B cell (primary cell): ENCODE measurements around the gene DNASE2. TPM values are rescaled to one million over a fixed set of nuclear protein-coding genes. Genes with fewer than 3 reads are reported as not detected.

Source experiments
- ATAC-seq: fragments of 200-7000 bp; cut with Tn5 transposase; one replicate; pipeline ENCODE4 v1.10.0; 2021; ENCODE audit warnings: low read depth, mild to moderate bottlenecking, moderate number of reproducible peaks, moderate library complexity
- CTCF ChIA-PET: fragments of 350-600 bp; sonication (Branson Sonifier 250); formaldehyde crosslinking; loops from one replicate; lab custom pipeline; 2021; ENCODE audit warnings: antibody characterized with exemption, inconsistent platforms; lab: Charles Lee
- POLR2A ChIA-PET: fragments of 350-600 bp; sonication (Branson Sonifier 250); formaldehyde crosslinking; loops from one replicate; lab custom pipeline; 2021; ENCODE audit warnings: antibody characterized with exemption; lab: Charles Lee
- DNase-seq: peaks from one replicate; pipeline ENCODE4 v3.0.0; 2013
- H2AFZ ChIP-seq: 2 replicates; pipeline ENCODE4 v1.6.1; 2012; ENCODE audit warnings: mild to moderate bottlenecking, low read depth, low read length; ENCODE audit not compliant: insufficient read depth, poor library complexity, severe bottlenecking
- H3K27ac ChIP-seq, 2 donors: 1 replicate in 1 of 2; 2 replicates in 1 of 2; pipeline ENCODE4 v1.5.1; 2012 to 2013; ENCODE audit warnings: low read length in 2 of 2, mild to moderate bottlenecking in 2 of 2, moderate library complexity in 1 of 2
- H3K27me3 ChIP-seq, 4 experiments: fragments of 200-600 bp in 1 of 4; sonication (generic) in 1 of 4; replicated peaks in 1 of 4; 1 replicate in 2 of 4; 2 replicates in 2 of 4; pipeline versions ENCODE4 v1.6.1 to v1.7.0; 2013 to 2016; ENCODE audit warnings: low read length in 3 of 4, mild to moderate bottlenecking in 2 of 4, mixed read lengths in 1 of 4, moderate library complexity in 1 of 4; ENCODE audit not compliant: insufficient read depth in 4 of 4, control insufficient read depth in 3 of 4; ENCODE audit errors: control extremely low read depth in 1 of 4
- H3K36me3 ChIP-seq, 2 experiments: replicated peaks in 1 of 2; 1 replicate in 1 of 2; 2 replicates in 1 of 2; pipeline versions ENCODE4 v1.6.1 to v1.7.1; 2013; ENCODE audit warnings: low read length in 1 of 2; ENCODE audit not compliant: insufficient read depth in 2 of 2, control insufficient read depth in 1 of 2; ENCODE audit errors: control extremely low read depth in 1 of 2, extremely low read depth in 1 of 2
- H3K4me1 ChIP-seq, 2 donors: fragments of 200-600 bp in 1 of 2; sonication (generic) in 1 of 2; 1 replicate in 1 of 2; 2 replicates in 1 of 2; pipeline versions ENCODE4 v1.5.1 to v1.6.1; 2013 to 2017; ENCODE audit warnings: low read length in 2 of 2; ENCODE audit not compliant: control insufficient read depth in 2 of 2, insufficient read depth in 2 of 2
- H3K4me2 ChIP-seq: replicated peaks from 2 replicates; pipeline ENCODE3; 2012; ENCODE audit warnings: mild to moderate bottlenecking, low read depth, low read length; ENCODE audit not compliant: poor library complexity, severe bottlenecking
- H3K4me3 ChIP-seq, 5 experiments: fragments of 200-600 bp in 1 of 5; sonication (generic) in 1 of 5; 1 replicate in 3 of 5; 2 replicates in 2 of 5; pipeline versions ENCODE4 v1.5.1 to v1.7.0; 2011 to 2016; ENCODE audit warnings: low read length in 4 of 5, mild to moderate bottlenecking in 4 of 5, low read depth in 2 of 5, control low read depth in 1 of 5, moderate library complexity in 1 of 5; ENCODE audit not compliant: insufficient read depth in 1 of 5; ENCODE audit errors: control extremely low read depth in 1 of 5, extremely low read depth in 1 of 5
- H3K79me2 ChIP-seq: fragments of 200-600 bp; sonication (generic); one replicate; pipeline ENCODE4 v1.6.0; 2016; ENCODE audit warnings: low read length; ENCODE audit not compliant: control insufficient read depth, insufficient read depth
- H3K9ac ChIP-seq: fragments of 200-600 bp; sonication (generic); 2 replicates; pipeline ENCODE4 v1.6.1; 2017; ENCODE audit warnings: mild to moderate bottlenecking, low read length, moderate library complexity
- H3K9me3 ChIP-seq, 3 donors: one replicate each; pipeline versions ENCODE4 v1.6.1 to v1.7.1; 2013; ENCODE audit warnings: low read length in 2 of 3; ENCODE audit not compliant: control insufficient read depth in 2 of 3, insufficient read depth in 1 of 3; ENCODE audit errors: control extremely low read depth in 1 of 3
- H4K20me1 ChIP-seq: 2 replicates; pipeline ENCODE4 v1.6.0; 2012; ENCODE audit warnings: mild to moderate bottlenecking, low read length; ENCODE audit not compliant: insufficient read depth, control insufficient read depth, poor library complexity, severe bottlenecking
- H3K27ac Mint-ChIP-seq: one replicate; pipeline ENCODE4 v1.8.0; 2021; ENCODE audit warnings: mixed read lengths
- H3K27me3 Mint-ChIP-seq: one replicate; pipeline ENCODE4 v1.8.0; 2021; ENCODE audit warnings: mixed read lengths
- H3K4me1 Mint-ChIP-seq: one replicate; pipeline ENCODE4 v1.8.0; 2021; ENCODE audit warnings: mixed read lengths
- H3K4me3 Mint-ChIP-seq: one replicate; pipeline ENCODE4 v1.8.0; 2021; ENCODE audit warnings: mixed read lengths
- H3K9me3 Mint-ChIP-seq: one replicate; pipeline ENCODE4 v1.8.0; 2022; ENCODE audit warnings: mixed read lengths; ENCODE audit not compliant: insufficient read depth
- EZH2 ChIP-seq: IDR thresholded peaks from 2 replicates; pipeline ENCODE4 v1.6.1; 2012; ENCODE audit warnings: borderline replicate concordance, low read depth, mild to moderate bottlenecking, moderate library complexity, low read length; ENCODE audit not compliant: insufficient read depth, poor library complexity, severe bottlenecking
- WGBS: methylation state at CpG from one replicate; pipeline ENCODE4 v1.1.5; 2013; ENCODE audit warnings: missing lambda C conversion rate; ENCODE audit not compliant: insufficient coverage; 5-methylcytosine and 5-hydroxymethylcytosine counted together
- intact Hi-C: fragments of 100-400 bp; cut with micrococcal nuclease; formaldehyde crosslinking; loops from one replicate; pipeline ENCODE4 v1.10.0; 2022
- polyA plus RNA-seq: library from polyadenylated mRNA; depleted of rRNA; stranded (reverse); fragments of >200 nt; gene quantifications from 2 replicates; pipeline ENCODE4 v1.2.3, GENCODE V29; 2012
- total RNA-seq, 2 donors: library from RNA; stranded (reverse); fragments of 120-200 nt in 1 of 2; gene quantifications; 1 replicate in 1 of 2; 2 replicates in 1 of 2; pipeline versions ENCODE4 v1.2.3 to v1.2.4, GENCODE V29; 2013 to 2022
- TF ChIP-seq, protein P1 (sequence below): fragments of 200-600 bp; IDR thresholded peaks from one replicate; pipeline ENCODE4 v1.8.0; 2022; ENCODE audit warnings: antibody characterized with exemption, mild to moderate bottlenecking

Gene DNASE2
- total and polyA plus RNA-seq, 2 donors (not counting 1 experiment from before 2014, with no cell fraction given): 24.9 to 26.6 TPM

DNA sequence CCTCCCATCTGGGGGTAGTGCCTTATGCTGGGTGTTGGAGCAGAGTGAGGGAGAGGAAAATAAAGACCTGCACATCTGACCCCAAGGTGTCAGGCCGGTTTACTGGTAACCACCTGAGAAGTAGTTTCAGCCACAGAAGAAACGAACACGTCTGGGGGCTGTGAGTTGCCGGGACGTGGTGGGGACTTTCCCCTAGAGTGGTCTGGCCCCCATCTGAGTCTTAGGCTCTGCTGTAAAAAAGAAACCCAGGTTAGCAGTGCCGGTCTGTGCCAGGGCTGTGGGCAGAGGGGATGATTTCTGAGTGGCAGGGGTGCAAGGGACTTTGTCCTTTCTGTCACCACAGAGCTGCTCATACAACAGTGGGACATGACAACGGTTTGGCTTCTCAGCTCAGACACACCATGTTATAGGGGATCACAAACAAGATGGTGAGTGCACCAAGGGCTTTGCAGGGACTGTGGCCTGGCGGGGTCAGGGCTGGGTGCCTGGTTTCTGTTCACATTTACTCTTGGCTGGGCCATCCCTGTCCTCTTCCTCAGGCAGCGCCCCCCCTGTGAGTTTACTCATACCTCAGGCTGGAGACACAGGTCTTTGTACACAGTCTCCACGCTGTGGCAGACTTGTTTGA, 18.8 kb upstream of the DNASE2 start:
- H3K79me2 ChIP-seq: no peaks in the 10 kb centered on the region
- H4K20me1 ChIP-seq: no peaks in the 10 kb centered on the region
- H3K9me3 ChIP-seq: no peaks in the 10 kb centered on the region
- H3K4me3 ChIP-seq: no peak overlapping the region
- DNase-seq: no peak
- ATAC-seq: no peak
- WGBS: 71% methylated on average over 10 of the region's 10 CpGs
- H3K36me3 ChIP-seq: peaks cover 0 to 27% of the 10 kb centered on the region in 2 experiments
- H3K4me1 ChIP-seq: no peaks in the 10 kb centered on the region
- ChIA-PET CTCF (interaction anchor here (0.9 to 1.1 kb wide), 2 partner anchors 10 to 14 kb away, joined by 4 read pairs; partner anchors contain the start of gene GCDH), POLR2A (no interaction called here)
- no peaks in the 10 kb centered on the region for H3K27me3 ChIP-seq
- H3K27ac Mint-ChIP-seq: no peak overlapping the region
- H2AFZ ChIP-seq: no peak overlapping the region
- TF ChIP-seq, protein P1, sequence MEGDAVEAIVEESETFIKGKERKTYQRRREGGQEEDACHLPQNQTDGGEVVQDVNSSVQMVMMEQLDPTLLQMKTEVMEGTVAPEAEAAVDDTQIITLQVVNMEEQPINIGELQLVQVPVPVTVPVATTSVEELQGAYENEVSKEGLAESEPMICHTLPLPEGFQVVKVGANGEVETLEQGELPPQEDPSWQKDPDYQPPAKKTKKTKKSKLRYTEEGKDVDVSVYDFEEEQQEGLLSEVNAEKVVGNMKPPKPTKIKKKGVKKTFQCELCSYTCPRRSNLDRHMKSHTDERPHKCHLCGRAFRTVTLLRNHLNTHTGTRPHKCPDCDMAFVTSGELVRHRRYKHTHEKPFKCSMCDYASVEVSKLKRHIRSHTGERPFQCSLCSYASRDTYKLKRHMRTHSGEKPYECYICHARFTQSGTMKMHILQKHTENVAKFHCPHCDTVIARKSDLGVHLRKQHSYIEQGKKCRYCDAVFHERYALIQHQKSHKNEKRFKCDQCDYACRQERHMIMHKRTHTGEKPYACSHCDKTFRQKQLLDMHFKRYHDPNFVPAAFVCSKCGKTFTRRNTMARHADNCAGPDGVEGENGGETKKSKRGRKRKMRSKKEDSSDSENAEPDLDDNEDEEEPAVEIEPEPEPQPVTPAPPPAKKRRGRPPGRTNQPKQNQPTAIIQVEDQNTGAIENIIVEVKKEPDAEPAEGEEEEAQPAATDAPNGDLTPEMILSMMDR: no peak
- TF ChIP-seq EZH2: no peak
- H3K27me3 Mint-ChIP-seq: no peaks in the 10 kb centered on the region
- H3K4me2 ChIP-seq: no peak overlapping the region
- H3K4me1 Mint-ChIP-seq: no peaks in the 10 kb centered on the region
- H3K9ac ChIP-seq: no peak overlapping the region
- no peak overlapping the region for H3K4me3 Mint-ChIP-seq
- no peaks in the 10 kb centered on the region for H3K9me3 Mint-ChIP-seq
- H3K27ac ChIP-seq: no peak overlapping the region
- intact Hi-C loops: no loop called here

DNA sequence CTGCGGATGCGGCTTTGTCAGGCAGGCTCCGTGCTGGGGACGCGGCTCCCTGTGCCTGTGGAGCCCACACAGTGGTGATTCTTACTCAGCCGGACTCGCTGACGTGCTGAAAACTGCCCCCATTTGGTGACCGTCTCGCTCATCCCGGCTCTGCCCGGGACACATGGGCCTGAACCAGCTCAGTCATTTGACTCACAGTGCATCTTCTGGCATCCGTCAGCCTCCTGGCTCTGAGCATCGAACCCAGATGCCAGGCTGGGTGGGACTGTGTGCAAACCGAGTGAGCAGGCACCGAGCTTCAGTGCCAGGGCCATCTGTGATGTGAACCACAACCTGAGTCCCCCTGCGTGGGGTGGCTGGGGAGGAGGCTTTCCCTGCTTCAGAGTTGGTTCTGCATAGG, 15.2 kb upstream of the DNASE2 start:
- no peak overlapping the region for H3K4me2 ChIP-seq
- TF ChIP-seq EZH2: no peak
- TF ChIP-seq, protein P1: no peak
- H3K27ac ChIP-seq: no peak overlapping the region
- 100% methylated on average over 17 of the region's 17 CpGs for WGBS
- no peak overlapping the region for H3K4me3 ChIP-seq
- peaks cover 3% of the 10 kb centered on the region for H4K20me1 ChIP-seq
- ChIA-PET POLR2A (no interaction called here), CTCF (no interaction called here)
- H3K27me3 Mint-ChIP-seq: no peaks in the 10 kb centered on the region
- DNase-seq (no peak), ATAC-seq (no peak)
- no peak overlapping the region for H3K27ac Mint-ChIP-seq
- H3K4me3 Mint-ChIP-seq: no peak overlapping the region
- H3K4me1 ChIP-seq: peaks cover 8% of the 10 kb centered on the region in 2 donors
- no peaks in the 10 kb centered on the region for H3K9me3 ChIP-seq
- H3K79me2 ChIP-seq: peaks cover 9% of the 10 kb centered on the region
- no peaks in the 10 kb centered on the region for H3K9me3 Mint-ChIP-seq
- peaks cover 0 to 40% of the 10 kb centered on the region in 2 experiments for H3K36me3 ChIP-seq
- peaks cover 10% of the 10 kb centered on the region for H3K4me1 Mint-ChIP-seq
- no peaks in the 10 kb centered on the region for H3K27me3 ChIP-seq
- no peak overlapping the region for H3K9ac ChIP-seq
- intact Hi-C loops: no loop called here
- H2AFZ ChIP-seq: no peak overlapping the region
